ENCODE results near the gene PIK3R5.
"Not testable (repeated sequence)": the region's sequence is repeated elsewhere in the genome, so short reads cannot be mapped to it uniquely, and the experiment has no call there.

The PIK3R5 gene
- total RNA-seq, result 172 to 239 reads per million in 2 donors

GRCh38 chr17:8965394-8966168 lies at the start of gene PIK3R5:
Gene PIK3R5 (minus strand): TSS chr17:8965707. CDS start chr17:8911494, 54,213 bp downstream.
- peak; percentile 88 for DNase-seq

DNA sequence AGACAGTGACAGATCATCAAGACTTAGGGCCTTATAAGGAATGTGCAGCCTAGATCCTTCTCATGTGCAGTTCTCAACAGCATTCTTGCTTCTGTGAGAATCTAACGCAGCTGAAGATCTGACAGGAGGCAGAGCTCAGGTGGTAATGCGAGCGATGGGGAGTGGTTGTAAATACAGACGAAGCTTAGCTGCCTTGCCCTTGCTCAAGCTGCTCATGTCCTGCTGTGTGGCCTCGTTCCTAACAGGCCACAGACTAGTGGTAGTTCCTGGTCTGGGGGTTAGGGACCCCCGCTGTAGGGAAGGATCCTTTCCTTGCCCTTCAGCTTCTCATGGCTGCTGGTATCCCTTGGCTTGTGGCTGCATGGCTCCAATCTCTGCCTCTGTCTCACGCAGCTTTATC lies 45.5 kb upstream of the PIK3R5 start:
- DNase-seq, result no peak

GRCh38 chr17:9009737-9010136 lies 44.2 kb upstream of the PIK3R5 start:
- DNase-seq, result no peak

GRCh38 chr17:9009096-9009495 lies 43.6 kb upstream of the PIK3R5 start:
- DNase-seq, result no peak

DNA sequence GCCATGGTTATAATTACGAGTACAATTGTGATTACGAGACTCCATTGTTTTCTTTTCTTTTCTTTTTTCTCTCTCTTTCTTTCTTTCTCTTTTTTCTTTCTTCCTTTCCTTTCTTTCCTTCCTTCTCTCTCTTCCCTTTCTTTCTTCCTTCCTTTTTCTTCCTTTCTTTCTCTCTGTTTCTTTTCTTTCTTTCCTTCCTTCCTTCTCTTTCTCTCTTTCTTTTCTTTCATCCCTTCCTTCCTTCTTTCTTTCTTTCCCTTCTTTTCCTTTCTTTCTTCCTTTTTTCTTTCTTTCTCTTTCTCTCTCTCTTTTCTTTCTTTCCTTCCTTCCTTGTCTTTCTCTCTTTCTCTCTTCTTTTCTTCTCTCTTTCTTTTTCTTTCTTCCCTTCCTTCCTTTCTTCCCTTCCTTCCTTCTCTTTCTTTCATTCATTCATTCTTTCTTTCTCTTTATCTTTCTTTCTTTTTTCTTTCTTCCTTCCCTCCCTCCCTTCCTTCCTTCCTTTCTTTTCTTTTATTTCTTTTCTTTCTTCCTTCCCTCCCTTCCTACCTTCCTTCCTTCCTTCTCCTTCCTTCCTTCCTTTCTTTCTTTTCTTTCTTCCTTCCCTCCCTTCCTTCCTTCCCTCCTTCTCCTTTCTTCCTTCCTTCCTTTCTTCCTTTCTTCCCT lies 41.7 kb upstream of the PIK3R5 start:
- DNase-seq, result no peak

- DNase-seq, result no peak
These were observed 40.8 kb upstream of the PIK3R5 start for GRCh38 chr17:9006175-9006767.

GRCh38 chr17:9004961-9005285 lies 39.4 kb upstream of the PIK3R5 start:
- no peak for DNase-seq

DNA sequence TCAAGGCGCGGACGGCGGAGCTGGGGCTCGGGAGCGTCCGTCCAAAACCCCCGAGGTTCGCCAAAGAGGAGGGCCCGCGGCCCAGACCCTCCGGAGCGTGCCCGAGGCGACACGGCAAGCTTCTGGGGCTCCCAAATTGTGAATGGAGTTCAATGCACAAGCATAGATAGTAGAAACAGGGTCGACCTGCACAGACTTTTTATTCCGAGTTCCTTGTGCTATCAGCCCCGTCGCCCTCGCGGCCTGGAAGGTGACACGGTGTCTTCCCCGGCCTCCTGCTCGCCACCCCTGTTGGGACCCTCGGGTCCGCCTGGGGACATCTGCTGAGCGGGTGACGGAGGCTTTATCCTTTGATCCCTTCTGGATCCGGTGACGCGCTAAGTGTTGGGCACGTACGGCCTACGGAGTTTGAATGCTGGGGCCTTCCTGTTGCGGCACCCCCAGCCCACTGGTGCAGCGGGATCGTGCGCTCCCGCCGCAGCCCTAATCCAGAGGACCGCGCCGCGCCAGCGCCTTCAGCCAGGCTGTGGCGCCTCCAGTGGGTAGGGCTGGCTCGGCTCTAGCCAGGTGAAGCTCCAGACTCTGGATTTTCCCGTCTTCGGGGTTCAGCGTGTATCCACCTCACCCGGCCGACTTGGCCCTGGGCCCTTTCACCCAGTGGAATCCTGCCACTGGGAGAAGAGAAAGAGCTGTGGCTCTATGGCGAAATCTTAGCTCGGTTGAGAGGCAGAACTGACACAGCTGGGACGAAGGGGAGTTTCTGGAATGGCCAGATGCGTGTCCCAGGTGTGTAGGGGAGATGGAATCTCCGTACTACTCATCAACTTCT lies 38.8 kb upstream of the PIK3R5 start:
- no peak for DNase-seq

- no peak for DNase-seq
These were observed 38.0 kb upstream of the PIK3R5 start for GRCh38 chr17:9003355-9004131.

DNA sequence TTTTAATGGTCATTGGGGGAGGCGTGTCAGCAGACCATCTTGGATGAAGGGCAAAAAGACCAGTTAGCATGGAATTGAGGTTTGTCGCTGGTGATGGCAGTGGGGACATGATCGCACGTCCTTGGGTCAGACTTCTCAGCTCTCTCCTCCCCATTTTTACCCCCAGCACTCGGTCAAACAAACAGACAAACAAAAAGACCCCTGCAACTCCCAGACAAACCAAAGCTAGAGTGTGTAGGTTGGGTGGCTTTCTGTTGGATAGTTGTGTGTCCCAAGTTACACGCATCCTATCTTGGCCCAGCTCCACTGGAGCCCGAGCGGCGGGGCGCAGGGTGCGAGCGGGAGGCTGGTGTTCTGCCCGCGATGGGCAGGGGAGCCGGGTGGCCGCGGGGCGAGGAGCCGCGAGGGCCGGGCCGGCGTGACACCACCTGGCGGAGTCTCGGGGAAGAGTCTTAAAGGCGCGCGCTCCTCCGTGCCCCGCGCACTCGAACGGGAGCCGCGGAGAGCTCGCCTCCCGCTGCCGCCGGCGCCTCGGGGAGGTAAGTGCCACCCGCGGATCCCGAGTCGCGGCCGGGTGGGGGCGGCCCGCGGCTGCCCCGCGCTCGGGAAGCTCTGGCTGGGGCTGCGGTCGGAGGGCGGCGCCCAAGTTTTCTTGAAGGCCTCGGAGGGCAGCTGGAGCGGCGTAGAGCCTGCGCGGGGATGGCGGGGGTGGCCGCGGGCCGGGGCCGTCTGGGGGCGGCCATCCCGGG lies 37.3 kb upstream of the PIK3R5 start:
- DNase-seq, result no peak

- no peak for DNase-seq
These were observed 36.7 kb upstream of the PIK3R5 start for GRCh38 chr17:9002227-9002605.

GRCh38 chr17:9001559-9001958 lies 36.1 kb upstream of the PIK3R5 start:
- DNase-seq, result no peak

- DNase-seq, result peak; percentile 76
These were observed 32.6 kb upstream of the PIK3R5 start for GRCh38 chr17:8997994-8998628.

DNA sequence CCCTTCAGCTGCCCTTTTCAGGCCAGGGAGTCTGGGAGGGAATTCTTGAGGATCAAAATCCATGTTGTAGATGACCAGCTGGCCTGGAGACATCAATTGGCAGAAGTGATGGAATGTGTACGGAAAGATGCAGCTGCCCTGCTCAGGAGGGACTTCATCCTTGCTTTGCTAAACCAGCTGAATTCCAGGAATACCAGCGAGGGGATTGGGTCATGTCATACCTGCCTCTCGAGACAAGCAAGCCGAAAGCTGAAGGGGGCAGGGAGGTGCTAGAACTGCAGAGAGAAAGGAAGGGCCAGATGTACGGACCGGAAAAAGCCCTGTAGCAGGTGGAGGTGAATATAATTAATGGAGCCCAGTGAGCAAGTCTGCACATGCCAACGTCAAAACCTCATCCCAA lies 30.2 kb upstream of the PIK3R5 start:
- no peak for DNase-seq

GRCh38 chr17:8994319-8994718 lies 28.8 kb upstream of the PIK3R5 start:
- DNase-seq, result peak; percentile 23

DNA sequence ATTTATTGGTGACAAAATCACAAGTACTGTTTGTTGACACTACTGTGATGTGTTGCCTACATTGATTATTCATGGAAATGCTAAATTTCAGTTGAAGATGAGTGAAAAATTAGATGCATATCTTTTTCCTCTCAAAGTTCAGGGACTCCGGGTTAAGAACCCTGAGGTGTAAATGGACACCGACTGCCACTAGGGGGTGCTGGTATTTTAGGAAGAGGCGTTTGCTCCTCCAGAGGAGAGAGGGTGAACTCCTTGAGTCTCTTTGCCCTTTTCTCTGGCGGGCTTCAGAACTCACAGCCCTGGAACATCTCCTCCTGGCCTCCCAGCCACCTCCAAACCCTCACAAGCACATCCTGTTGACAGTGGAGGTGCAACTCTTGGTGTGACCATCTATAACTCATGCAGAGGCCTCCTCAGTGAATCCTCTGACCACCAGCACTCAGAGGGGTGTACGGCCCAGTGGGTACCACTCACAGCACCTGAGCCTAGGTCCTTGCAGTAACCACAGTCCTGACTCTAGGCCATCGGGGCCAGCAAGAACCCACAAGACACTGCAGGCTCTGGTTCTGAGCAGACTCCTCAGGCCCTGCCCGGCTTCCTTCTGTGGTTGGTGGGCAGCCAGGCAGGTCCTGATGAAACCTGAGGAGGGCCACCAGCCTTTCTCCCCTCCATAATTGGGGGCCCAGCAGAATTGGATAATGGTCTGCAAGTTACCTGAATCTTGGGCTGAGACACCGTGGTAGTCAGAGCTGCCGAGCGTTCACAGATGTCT lies 26.2 kb upstream of the PIK3R5 start:
- peak; percentile 54 for DNase-seq

DNA sequence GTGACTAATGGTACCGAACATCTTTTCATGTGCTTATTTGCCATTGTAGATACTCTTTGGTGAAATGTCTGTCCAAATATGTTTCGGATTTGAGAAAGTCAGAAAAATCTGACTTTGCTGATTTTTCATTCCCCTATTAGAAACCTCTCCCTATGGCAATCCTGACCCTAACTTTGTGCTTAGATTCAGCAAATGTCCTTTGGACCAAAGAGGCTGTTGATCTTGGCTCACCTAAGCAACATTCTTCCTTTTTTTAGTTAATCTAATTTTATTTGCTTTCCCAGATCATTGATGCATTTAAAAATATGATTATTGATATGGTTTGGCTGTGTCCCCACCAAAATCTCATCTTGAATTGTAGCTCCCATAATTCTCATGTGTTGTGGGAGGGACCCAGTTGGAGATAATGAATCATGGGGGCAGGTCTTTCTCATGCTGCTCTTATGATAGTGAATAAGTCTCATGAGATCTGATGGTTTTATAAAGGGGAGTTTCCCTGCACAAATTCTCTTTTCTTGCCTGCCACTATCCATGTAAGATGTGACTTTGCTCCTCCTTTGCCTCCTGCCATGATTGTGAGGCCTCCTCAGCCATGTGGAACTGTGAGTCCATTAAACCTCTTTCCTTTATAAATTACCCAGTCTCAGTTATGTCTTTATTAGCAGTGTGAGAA lies 22.9 kb upstream of the PIK3R5 start:
- not testable (repeated sequence) for DNase-seq

DNA sequence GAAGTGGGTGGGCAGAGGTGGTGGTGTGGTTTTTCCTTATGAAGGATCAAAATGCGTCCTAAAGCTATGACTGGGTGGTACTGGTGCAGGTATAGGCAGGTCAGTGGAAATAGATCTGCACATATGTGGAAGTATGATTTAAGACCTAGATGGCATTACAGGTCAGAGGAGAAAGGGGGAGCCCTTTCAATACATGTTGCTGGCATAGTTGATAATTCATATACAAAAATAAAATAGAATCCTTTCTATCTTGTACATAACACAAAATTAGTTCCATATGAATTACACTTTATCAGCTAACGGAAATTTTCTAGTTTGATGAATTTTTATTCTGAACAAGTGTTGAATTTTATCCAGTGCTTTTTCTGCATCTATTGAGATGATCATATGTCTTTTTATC lies 20.8 kb upstream of the PIK3R5 start:
- no peak for DNase-seq

DNA sequence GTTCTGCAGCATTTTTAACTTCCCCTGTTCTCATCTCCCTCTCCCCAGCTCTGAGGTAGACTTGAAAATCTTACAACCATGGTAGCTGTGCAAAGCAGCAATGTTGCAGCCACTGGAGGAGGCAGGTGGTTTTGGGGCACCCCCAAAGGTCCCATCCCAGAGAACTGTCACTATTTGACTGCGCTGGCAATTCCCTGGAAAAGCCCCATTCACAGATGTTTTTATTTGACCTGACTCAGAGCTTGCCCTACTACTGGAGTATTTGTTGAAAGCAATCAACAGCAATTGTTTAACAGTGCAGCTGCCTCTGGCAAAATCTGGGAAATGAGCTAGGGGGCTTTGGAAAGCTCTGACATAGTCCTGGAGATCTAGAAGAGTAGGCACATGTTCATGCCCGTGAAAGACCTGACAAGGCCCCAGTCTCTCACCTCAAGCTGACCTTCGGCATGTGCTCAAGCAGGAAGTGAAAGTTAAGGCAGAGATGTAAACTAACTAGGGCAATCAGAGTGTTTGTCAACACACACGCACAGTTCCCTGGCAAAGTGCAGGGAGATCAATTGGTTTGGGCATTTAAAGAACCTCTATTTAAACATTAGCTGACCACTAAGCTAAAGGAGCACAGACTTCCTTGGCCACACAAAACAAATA lies 19.7 kb upstream of the PIK3R5 start:
- DNase-seq, result no peak
